Activated CD4-positive, alpha-beta T cell treated with anti-CD3 and anti-CD28 coated beads for 48 hours (primary cell): ENCODE data around the gene MYO15A.

Source experiments
- DNase-seq: peaks from one replicate; pipeline ENCODE4 v3.0.0-alpha.2; 2020

Gene MYO15A

DNA sequence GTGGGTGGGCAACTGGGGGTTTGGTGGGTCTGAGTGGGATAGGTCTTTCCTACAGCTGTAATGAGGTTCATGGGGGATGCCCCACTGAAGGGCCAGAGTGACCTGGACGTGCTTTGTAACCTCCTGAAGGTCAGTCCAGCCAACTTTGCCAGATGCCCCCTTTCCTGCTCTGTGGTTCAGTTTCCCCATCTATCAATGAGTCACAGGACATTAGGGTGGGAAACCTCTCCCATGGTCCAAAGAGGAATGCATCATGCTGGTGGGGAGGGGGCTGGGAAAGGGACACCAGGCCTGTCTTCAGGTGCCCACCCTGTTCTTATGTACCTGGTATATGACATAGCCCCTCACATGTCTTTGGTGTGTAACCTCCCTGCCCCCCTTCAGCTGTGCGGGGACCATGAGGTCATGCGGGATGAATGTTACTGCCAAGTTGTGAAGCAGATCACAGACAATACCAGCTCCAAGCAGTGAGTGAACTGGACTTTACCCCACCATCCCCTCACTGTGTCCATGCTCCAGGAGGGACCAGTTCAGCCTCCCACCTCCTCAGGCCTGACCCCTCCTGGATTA is 51.1 kb downstream of the MYO15A start:
- DNase-seq, result no peak

DNA sequence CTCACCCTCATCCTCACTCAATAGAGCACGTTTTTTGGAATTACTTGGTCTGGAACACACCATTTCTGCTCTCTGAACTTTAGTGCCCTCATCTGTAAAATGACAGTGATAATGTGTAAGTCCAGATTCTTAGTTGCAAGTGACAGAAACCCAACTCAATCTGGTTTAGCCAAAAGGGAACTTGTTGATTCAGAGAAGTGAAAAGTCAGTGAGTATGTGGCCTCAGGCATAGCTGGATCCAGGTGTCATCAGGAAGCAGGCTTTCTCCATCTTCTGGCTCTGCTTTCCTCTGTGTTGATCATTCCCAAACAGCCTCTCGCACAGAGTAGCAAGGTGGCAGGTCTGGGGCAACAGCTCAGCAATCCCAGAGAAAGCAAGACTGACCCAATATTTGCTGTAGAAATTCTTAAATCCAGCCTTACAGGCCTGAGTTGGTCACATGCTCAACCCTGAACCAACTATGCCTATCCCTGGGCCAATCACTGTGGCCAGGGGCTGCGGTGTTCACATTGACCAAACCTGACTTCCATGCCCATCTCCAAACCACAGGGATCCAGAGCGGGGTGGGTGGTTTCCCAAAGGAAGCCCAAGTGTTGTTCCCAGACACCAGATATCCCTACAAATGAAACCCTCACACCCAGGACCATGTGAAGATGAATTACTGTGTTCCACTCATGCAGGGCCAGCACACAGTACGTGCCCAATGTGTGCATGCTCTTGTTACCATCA is 51.7 kb downstream of the MYO15A start:
- no peak for DNase-seq

DNA sequence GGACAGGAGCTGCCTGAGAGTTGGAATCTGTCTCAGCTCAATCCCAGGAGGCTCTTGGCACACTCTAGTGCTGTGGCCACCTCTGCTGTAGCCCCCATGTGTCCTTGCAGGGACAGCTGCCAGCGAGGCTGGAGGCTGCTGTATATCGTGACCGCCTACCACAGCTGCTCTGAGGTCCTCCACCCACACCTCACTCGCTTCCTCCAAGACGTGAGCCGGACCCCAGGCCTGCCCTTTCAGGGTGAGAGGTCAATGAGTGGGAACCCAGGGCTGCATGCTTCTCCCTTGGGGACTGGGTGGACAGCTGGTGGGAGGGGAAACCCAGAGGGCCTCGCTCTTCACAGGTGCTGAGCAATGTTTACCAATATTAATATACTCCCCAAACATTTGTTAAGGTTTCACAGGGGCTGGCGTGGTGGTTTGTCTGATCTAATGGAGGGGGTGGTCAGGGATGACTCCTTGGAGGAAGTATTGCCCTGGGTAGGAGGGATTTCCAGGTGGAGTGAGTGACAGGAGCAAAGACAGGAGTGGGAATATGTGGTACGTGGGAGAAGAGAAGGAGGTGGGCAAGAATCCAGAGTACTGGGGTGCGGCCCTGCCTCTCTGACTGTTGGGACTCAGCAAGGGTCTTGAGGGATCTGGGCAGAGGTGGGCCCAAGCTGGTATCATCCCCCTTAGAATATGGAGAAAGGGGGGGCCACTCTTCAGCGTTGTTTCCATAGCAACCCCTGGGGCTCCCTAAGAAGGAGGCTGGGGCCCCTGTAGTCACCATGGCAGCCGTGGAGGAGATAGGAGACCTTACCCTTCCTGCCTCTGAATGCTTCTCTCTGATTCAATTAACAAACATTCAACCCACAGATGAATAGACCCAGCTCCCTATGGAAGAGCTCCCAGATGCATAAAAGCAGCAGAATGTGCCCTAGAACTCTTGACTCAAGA is 52.9 kb downstream of the MYO15A start:
- DNase-seq, result no peak

DNA sequence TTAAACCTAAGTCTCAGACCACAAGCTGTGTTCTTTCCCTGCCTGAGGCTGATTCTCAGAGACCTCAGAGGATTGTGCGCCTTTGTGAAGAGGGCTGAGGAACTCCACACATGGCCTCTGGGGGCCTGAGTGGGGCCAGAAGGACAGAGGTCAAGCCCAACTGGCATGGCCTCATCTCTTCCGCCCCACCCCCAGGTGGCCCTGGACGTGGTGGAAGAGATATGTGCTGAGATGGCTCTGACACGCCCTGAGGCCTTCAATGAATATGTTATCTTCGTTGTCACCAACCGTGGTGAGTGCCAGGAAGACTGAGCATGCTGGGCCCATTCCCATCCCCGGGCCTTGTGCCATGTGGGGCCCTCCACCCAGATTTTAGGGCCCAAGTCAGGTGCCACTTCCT is 55.0 kb downstream of the MYO15A start:
- DNase-seq, result no peak

DNA sequence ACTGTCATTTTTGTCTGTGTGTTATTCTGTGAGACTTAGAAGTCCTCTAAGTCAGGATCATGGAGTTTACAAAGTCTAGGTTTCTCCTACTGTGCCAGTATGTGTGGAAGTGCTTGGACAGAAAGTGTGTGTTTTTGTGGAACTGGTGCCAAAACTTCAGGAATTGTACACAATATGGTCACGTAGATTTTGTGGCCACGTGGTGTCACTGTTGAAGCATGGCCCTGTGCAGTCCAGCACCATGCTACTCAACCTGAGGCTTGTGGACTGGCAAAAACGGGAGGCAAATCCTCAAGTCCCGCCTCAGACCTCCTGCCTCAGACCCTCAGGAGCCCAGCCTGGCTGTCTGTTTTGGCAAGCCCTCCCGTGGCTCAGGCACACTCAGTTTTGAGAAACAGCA is 58.3 kb downstream of the MYO15A start:
- DNase-seq, result no peak

DNA sequence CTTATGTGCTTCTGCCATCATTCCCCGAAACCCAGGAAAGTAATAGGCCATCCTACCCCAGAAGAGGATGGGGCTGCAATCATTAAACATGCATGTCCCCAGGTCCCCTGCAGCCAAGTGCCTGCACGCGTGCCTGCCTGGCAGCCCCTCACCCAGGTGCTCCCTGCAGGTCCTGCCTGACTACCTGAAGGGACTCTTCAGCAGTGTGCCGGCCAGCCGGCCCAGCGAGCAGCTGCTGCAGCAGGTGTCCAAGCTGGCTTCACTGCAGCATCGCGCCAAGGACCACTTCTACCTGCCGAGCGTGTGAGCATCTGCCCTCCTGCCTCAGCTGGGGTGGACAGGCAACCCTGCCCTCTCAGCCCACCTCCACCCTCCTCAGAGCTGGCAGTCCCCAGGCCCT is 58.9 kb downstream of the MYO15A start:
- no peak for DNase-seq

DNA sequence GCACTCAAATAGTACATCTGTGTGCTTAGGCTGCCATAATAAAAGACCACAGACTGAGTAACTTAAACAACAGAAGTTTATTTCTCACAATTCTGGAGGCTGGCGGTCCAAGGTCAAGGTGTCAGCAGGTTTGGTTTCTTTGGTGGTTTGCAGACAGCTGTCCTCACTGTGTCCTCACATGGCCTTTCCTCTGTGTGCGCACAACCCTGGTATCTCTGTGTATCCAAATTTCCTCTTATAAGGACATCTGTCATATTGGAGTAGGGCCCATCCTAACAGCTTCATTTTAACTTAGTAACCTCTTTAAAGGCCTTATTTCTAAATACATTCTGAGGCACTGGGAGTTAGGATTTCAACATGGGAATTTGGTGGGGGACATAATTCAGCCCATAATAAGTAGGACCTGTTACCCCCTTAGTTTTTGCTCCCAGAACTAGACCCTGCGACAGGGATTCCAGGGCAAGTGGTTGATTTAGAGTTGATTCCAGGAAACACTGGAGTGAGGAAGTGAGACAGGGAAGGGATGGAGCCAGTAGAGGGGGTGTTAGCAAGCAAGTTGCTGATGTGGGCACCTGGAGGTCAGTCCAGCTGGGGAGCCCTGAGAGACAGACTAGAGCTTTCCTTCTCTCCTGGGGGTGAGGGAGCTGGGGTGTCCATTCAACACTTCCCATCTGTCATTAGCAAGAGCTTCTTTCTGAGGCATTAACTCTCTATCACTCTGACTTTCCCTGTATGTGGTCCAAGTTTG is 64.1 kb downstream of the MYO15A start:
- DNase-seq, result no peak

DNA sequence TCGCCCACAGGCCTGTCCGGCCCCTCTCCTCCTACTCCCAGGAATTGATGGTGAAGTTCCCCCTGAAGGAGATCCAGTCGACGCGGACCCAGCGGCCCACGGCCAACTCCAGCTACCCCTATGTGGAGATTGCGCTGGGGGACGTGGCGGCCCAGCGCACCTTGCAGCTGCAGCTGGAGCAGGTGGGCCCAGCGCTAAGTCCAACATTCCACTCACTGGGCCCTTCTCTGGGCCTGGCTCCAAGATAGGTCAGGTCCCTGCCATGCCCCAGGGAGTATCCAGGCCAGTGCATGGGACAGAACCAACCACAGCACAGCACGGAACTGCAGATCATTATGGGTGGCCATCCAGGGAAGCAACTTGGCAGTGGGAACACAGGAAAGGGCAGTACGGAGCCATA is 65.2 kb downstream of the MYO15A start:
- DNase-seq, result no peak

DNA sequence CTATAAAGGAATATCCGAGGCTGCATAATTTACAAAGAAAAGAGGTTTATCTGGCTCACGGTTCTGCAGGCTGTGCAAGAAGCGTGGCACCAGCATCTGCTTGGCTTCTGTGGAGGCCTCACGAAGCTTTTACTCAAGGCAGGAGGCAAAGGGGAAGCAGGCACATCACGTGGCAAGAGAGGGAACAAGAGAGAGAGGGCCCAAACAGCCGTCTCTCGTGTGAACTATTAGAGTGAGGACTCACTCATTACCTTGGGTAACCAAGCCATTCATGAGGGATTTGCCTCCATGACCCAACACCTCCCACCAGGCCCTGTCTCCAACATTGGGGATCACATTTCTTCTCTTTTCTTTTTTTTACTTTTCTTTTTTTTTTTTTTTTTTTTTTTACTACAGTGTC is 67.6 kb downstream of the MYO15A start:
- DNase-seq, result no peak

DNA sequence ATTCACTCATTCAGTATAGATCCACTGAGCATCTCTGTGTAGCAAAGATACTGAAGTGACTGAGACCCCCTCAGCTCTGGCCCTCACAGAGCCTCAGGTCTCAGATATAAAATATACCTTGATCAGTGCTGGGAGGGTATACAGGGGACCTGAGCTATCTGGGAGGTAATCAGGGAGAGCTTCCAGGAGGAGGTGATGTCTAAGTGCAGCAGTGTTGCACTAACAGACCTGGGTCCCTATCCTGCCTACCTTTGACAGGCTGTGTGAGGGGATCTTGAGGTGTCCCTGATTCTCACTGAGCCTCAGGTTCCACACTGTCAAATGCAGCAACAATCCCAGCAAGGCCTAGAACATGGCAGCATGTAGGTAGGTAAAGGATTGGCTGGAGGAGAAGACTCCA is 68.6 kb downstream of the MYO15A start:
- DNase-seq, result no peak

DNA sequence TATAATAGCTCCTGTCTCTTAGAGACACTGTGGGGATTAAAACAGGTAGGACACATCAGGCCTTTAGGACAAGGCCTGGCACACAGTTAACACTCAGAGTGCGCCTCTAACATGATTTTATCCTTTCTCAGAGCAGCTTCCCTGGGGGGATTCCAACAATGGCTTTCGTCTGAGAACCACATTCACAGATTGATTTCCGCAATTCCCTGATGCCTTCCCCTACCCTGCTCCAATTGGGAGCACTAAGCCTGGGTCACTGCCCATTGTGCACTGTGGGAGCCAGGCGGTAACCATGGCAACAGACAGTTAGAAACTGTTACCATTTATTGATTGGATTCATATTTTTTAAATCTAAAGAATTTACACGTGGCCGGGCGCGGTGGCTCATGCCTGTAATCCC is 69.2 kb downstream of the MYO15A start:
- DNase-seq, result no peak

DNA sequence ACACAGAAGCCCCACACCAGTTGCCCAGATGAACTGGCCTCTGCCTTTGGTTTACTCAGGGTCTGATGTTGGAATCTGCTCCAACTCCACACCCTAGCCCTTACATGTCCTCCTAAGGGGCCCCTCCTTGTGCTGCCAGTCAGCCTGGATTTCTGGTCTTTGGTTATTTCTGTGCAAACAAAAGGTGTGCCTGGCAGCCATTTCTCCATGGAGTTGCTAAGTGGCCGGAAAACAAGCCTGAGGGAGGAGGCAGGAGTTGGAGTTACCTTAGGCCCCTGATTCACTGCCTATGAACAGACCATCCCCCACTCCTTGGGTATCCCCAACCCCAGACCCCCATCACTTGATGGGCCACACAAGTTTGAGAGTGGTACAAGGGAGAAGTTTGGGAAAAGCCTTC is 70.6 kb downstream of the MYO15A start:
- no peak for DNase-seq

DNA sequence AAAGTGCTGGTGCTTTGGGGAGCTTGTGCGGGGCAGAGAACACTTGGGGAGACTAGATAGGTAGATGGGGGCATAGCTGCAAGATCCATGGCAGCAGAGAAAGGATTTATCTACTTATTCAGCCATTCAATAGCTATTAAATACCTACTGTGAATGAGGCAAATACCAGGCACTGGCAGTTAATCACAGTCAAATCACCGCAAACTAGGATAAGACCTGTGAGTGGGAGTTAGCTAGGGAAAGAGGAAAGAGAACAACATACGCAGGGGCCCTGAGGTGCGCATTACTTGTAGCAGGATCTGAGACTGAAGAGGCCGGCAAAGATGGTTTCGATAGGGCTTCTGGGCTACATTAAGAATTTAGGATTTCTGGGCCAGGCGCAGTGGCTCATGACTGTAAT is 71.2 kb downstream of the MYO15A start:
- DNase-seq, result no peak

DNA sequence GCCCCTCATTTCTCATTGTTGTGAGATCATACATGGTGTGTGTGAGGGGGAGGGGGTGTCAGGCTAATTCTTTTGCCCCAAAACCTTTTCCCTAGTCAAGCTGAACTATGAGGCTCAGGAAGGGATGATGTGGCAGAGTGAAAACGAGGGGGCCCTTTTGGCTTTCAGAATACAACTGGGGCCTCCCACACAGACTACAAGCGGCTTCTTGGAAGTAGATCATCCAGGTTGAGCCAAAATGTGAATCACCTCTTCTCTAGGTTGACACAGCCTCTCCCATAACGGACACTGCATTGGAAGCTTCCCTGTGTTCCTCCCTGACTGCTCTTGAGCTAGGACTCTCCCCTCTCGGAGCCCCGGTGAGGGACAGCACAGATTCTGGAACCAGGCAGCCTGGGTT is 72.8 kb downstream of the MYO15A start:
- peak; percentile 81 for DNase-seq

DNA sequence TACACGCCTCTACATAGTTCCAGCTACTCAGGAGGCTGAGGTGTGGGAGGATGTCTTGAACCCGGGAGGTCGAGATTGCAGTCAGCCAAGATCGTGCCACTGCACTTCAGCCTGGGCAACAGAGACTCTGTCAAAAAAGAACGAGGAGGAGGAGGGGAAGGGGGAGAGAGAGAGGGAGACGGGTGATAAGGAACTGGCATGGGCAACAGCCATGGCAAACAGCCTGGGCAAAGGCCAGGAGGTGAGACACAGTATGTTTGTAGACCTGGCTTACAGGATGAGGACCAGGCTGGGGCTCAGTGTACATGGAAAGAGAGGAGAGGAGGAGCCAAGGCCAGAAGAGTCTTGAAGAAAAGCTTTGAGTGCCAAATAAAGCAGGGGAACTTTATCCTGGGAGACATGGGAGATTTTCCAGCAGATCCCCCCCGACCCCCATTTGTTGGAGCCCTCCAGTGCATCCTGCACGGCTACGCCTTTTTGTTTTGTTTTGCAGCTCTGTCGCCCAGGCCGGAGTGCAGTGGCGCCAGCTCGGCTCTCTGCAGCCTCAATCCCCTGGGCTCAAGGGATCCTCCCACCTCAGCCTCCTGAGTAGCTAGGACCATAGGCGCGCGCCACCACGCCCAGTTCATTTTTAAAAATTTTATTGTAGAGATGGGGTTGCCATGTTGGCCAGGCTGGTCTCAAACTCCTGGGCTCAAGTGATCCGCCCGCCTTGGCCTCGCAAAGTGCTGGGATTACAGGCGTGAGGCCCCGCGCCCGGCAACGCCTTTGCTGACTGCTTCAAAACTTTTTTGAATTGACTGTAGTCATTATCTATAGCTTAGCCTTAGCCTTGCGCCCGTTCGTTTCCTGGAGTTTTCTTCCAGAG is 73.8 kb downstream of the MYO15A start:
- DNase-seq, result peak; percentile 31

DNA sequence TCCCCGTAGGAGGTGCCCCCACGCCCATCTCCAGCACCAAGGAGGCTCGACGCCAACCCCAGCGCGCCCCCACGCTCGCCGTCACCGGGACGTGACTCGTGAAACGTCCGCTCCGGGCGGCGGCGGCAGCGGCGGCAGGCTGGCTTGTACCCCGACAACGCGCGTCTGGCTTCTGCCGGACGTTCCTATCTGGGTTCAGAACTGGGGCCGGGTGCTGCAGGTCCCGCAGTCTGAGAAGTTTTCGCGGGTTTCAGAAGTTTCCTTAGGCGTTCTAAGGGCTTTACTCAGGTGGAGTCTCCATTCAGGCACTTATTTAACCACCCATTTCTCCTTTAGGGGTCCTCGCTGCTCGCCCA is 74.4 kb downstream of the MYO15A start:
- peak; percentile 88 for DNase-seq

DNA sequence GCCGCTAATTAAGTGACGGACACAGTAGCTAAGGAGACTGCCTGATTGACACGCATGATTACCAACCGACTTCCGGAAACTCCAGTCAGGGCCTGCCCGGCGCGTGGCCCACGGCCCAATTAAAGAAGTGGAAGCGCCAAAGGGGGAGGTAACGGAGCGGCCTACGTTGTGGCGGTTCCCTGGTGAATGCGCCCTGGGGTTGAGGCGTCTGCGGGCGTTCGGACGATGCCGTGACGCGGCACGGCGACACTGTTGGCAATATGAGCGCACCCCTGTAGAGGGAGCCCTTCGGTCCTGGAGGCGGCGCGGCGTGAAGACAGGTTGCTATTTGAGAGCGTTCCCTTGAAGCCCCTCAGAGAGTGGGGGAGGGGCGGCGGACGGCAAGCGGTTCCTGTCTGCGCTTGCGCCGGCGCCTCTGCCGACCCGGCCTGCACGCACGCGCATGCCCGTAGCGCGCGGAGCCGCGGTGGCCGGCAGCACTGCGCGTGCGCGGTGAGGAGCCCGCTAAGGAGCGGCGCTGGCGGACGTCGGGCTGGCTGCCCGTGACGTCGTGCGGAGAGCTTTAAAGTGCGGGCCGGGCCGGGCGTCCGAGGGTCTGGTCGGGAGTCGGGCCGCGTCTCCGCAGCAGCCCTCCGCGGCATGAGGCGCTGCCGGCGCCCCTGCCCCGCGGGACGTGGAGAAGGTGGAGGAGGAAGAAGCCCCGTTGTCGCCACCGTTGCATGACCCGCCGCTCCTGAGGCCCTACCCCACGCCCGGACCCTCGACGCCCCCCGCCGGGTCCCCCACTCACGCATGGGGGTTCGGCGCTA is 75.0 kb downstream of the MYO15A start, which contains the start of gene ALKBH5:
ALKBH5 (plus strand) TSS at position 495 of the 809 bp plus-strand sequence. CDS start 416 bp downstream, outside the sequence.
- DNase-seq, result peak; percentile 97

DNA sequence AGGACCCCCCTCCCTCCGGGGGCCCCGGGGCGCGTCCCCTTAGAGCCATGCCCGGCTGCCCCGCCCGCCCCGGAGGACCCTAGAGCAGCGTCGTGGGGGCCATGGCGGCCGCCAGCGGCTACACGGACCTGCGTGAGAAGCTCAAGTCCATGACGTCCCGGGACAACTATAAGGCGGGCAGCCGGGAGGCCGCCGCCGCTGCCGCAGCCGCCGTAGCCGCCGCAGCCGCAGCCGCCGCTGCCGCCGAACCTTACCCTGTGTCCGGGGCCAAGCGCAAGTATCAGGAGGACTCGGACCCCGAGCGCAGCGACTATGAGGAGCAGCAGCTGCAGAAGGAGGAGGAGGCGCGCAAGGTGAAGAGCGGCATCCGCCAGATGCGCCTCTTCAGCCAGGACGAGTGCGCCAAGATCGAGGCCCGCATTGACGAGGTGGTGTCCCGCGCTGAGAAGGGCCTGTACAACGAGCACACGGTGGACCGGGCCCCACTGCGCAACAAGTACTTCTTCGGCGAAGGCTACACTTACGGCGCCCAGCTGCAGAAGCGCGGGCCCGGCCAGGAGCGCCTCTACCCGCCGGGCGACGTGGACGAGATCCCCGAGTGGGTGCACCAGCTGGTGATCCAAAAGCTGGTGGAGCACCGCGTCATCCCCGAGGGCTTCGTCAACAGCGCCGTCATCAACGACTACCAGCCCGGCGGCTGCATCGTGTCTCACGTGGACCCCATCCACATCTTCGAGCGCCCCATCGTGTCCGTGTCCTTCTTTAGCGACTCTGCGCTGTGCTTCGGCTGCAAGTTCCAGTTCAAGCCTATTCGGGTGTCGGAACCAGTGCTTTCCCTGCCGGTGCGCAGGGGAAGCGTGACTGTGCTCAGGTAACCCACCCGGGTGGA is 75.8 kb downstream of the MYO15A start:
- peak; percentile 82 for DNase-seq

DNA sequence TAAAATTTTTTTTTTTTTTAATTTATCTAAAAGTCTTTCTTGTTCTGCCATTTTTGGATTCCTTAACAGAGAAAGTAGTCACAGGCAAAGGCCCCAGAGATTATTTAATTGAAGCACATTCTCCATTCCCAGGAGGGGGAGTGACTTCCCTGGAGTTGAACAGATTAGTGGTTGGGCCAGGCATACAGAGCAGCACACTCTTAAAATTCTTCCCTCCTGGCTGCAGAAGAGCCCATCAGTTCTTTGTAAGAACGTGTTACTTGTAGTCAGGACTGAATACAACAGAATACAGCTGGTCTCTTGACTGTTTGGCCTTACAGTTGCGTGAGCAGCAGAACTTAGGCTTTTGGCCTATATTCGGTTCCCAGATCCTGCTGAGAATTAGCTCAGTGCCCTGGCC is 76.8 kb downstream of the MYO15A start:
- DNase-seq, result no peak
